Astrocyte of the cerebellum (primary cell): Measurements from ENCODE around the gene ARL4A.

ENCODE experiments used
- DNase-seq: peaks from one replicate; pipeline ENCODE4 v3.0.0-alpha.2; 2011; ENCODE audit warnings: low read depth
- H3K4me3 ChIP-seq: 2 replicates; pipeline ENCODE4 v1.5.1; 2011; ENCODE audit warnings: mild to moderate bottlenecking, low read depth, low read length, moderate library complexity
- CTCF ChIP-seq: IDR thresholded peaks from 2 replicates; pipeline ENCODE4 v1.5.1; 2012; ENCODE audit warnings: low read length, low read depth, moderate library complexity, mild to moderate bottlenecking; ENCODE audit errors: missing control alignments
- in situ Hi-C: cut with HindIII; loops from 2 replicates; pipeline ENCODE4 v1.10.0; 2017; ENCODE audit warnings: low sequenced_read_pairs

ARL4A gene

GRCh38 chr7:12722636-12723605, 35.5 kb downstream of the ARL4A start:
- no peak for DNase-seq
- H3K4me3 ChIP-seq: no peak overlapping the region
- TF ChIP-seq CTCF: no peak
- in situ Hi-C loops: no loop called here

- DNase-seq: no peak
- H3K4me3 ChIP-seq: no peak overlapping the region
- no peak for TF ChIP-seq CTCF
- in situ Hi-C loops: no loop called here
Measured at GRCh38 chr7:12725575-12726316, 38.3 kb downstream of the ARL4A start.

GRCh38 chr7:12726908-12727307, 39.5 kb downstream of the ARL4A start:
- no peak for DNase-seq
- no peak for TF ChIP-seq CTCF
- no peak overlapping the region for H3K4me3 ChIP-seq
- in situ Hi-C loops: no loop called here

- TF ChIP-seq CTCF: no peak
- DNase-seq: no peak
- in situ Hi-C loops: no loop called here
- H3K4me3 ChIP-seq: no peak overlapping the region
Measured at GRCh38 chr7:12727455-12728191, 40.2 kb downstream of the ARL4A start.

- no peak overlapping the region for H3K4me3 ChIP-seq
Measured at GRCh38 chr7:12728192-12728538, 40.7 kb downstream of the ARL4A start.

More at GRCh38 chr7:12728192-12728538, 40.7 kb downstream of the ARL4A start:
- TF ChIP-seq CTCF: no peak
- in situ Hi-C loops: no loop called here
- no peak for DNase-seq
